GM23338 (cell line): Measurements from ENCODE around the gene RORC. TPM values are rescaled to one million over a fixed set of nuclear protein-coding genes. Genes with fewer than 3 reads are reported as not detected.

Experiments used
- ATAC-seq: fragments of 200-7000 bp; cut with Tn5 transposase; 3 replicates; pipeline ENCODE4 v1.9.1; 2020
- DNase-seq: peaks from one replicate; pipeline ENCODE4 v3.0.0-alpha.2; 2015; ENCODE audit warnings: low spot score
- H2AFZ ChIP-seq: fragments of 200-600 bp; sonication (generic); 2 replicates; pipeline ENCODE4 v1.8.0; 2016; ENCODE audit warnings: antibody characterized with exemption, mild to moderate bottlenecking, moderate library complexity
- H3F3A ChIP-seq: fragments of 200-600 bp; sonication (generic); replicated peaks from 2 replicates; pipeline ENCODE4 v1.8.0; 2017; ENCODE audit warnings: antibody characterized with exemption, mixed run types, low read depth
- H3K27ac ChIP-seq: fragments of 200-600 bp; sonication (generic); 2 replicates; pipeline ENCODE4 v1.6.1; 2016; ENCODE audit warnings: low read depth
- H3K27me3 ChIP-seq: fragments of 200-600 bp; sonication (generic); 2 replicates; pipeline ENCODE4 v1.8.0; 2016; ENCODE audit warnings: mild to moderate bottlenecking, mixed run types, moderate library complexity; ENCODE audit not compliant: insufficient read depth
- H3K36me3 ChIP-seq: fragments of 200-600 bp; sonication (generic); 2 replicates; pipeline ENCODE4 v1.8.0; 2016; ENCODE audit warnings: mild to moderate bottlenecking; ENCODE audit not compliant: insufficient read depth
- H3K4me1 ChIP-seq: fragments of 200-600 bp; sonication (generic); 2 replicates; pipeline ENCODE4 v1.8.0; 2016; ENCODE audit warnings: mild to moderate bottlenecking, moderate library complexity; ENCODE audit not compliant: insufficient read depth
- H3K4me2 ChIP-seq: fragments of 200-600 bp; sonication (generic); 2 replicates; pipeline ENCODE4 v1.7.1; 2017; ENCODE audit warnings: mixed run types
- H3K4me3 ChIP-seq: fragments of 200-600 bp; sonication (generic); 2 replicates; pipeline ENCODE4 v1.6.1; 2016; ENCODE audit warnings: mixed run types
- H3K79me2 ChIP-seq: fragments of 200-600 bp; sonication (generic); replicated peaks from 2 replicates; pipeline ENCODE4 v1.8.0; 2017; ENCODE audit warnings: mild to moderate bottlenecking; ENCODE audit not compliant: insufficient read depth
- H3K9me2 ChIP-seq: fragments of 200-600 bp; sonication (generic); 2 replicates; pipeline ENCODE4 v1.8.0; 2017; ENCODE audit not compliant: insufficient read depth
- H4K20me1 ChIP-seq: fragments of 200-600 bp; sonication (generic); replicated peaks from 2 replicates; pipeline ENCODE4 v1.8.0; 2017; ENCODE audit warnings: mild to moderate bottlenecking; ENCODE audit not compliant: insufficient read depth
- H3K27ac Mint-ChIP-seq: 2 replicates; pipeline ENCODE4 v1.8.0; 2020; ENCODE audit warnings: inconsistent platforms, mild to moderate bottlenecking, moderate library complexity, mixed read lengths
- H3K27me3 Mint-ChIP-seq: 3 replicates; pipeline ENCODE4 v1.8.0; 2022; ENCODE audit warnings: low read depth, mild to moderate bottlenecking, moderate library complexity, mixed read lengths, inconsistent platforms; ENCODE audit not compliant: insufficient read depth, poor library complexity
- H3K36me3 Mint-ChIP-seq: 3 replicates; pipeline ENCODE4 v1.8.0; 2021; ENCODE audit warnings: low read depth, mild to moderate bottlenecking, inconsistent platforms, moderate library complexity, mixed read lengths
- H3K4me1 Mint-ChIP-seq: 3 replicates; pipeline ENCODE4 v1.8.0; 2020; ENCODE audit warnings: mild to moderate bottlenecking, inconsistent platforms, mixed read lengths
- H3K4me3 Mint-ChIP-seq: 3 replicates; pipeline ENCODE4 v1.8.0; 2021; ENCODE audit warnings: moderate library complexity, mild to moderate bottlenecking, inconsistent platforms, mixed read lengths
- H3K9me3 Mint-ChIP-seq: 3 replicates; pipeline ENCODE4 v1.8.0; 2020; ENCODE audit warnings: moderate library complexity, mild to moderate bottlenecking, inconsistent platforms, mixed read lengths
- CREB1 ChIP-seq: fragments of 250-450 bp; sonication (Bioruptor Pico); IDR thresholded peaks from 2 replicates; pipeline ENCODE4 v1.5.0; 2020; ENCODE audit warnings: low read depth, mild to moderate bottlenecking, moderate library complexity
- CTCF ChIP-seq, 2 experiments: fragments of 200-600 bp in 1 of 2; sonication (generic) in 1 of 2; conservative IDR thresholded peaks; 2 replicates each; pipeline versions ENCODE4 v1.5.1 to v1.6.1; 2016 to 2017; ENCODE audit warnings: antibody characterized with exemption in 2 of 2, low read depth in 2 of 2, mild to moderate bottlenecking in 2 of 2, moderate library complexity in 1 of 2
- EZH2 ChIP-seq: fragments of 200-600 bp; sonication (generic); IDR thresholded peaks from one replicate; pipeline ENCODE4 v1.8.0; 2017; ENCODE audit warnings: antibody characterized with exemption, mild to moderate bottlenecking, low read depth; ENCODE audit not compliant: unreplicated experiment
- EZH2phosphoT487 ChIP-seq: fragments of 200-600 bp; sonication (generic); IDR thresholded peaks from one replicate; pipeline ENCODE4 v1.8.1; 2018; ENCODE audit warnings: antibody characterized with exemption; ENCODE audit not compliant: unreplicated experiment
- JUNB ChIP-seq: IDR thresholded peaks from one replicate; pipeline ENCODE4 v1.6.1; 2016; ENCODE audit warnings: antibody characterized with exemption; ENCODE audit not compliant: unreplicated experiment
- NANOG ChIP-seq: IDR thresholded peaks from 2 replicates; pipeline ENCODE4 v1.6.1; 2016; ENCODE audit warnings: antibody characterized with exemption, borderline replicate concordance
- POLR2AphosphoS5 ChIP-seq: IDR thresholded peaks from 2 replicates; pipeline ENCODE4 v1.6.1; 2016; ENCODE audit warnings: antibody characterized with exemption, low read depth
- STAT1 ChIP-seq: IDR thresholded peaks from one replicate; pipeline ENCODE4 v1.6.1; 2016; ENCODE audit warnings: antibody characterized with exemption; ENCODE audit not compliant: unreplicated experiment
- ZNF114 ChIP-seq: fragments of 250-450 bp; sonication (Bioruptor Pico); IDR thresholded peaks from 2 replicates; pipeline ENCODE4 v1.5.0; 2020; ENCODE audit warnings: mild to moderate bottlenecking, moderate library complexity
- ZNF331 ChIP-seq: fragments of 250-450 bp; sonication (Bioruptor Pico); IDR thresholded peaks from 2 replicates; pipeline ENCODE4 v1.5.0; 2020; ENCODE audit warnings: low read depth, mild to moderate bottlenecking, moderate library complexity
- ZNF462 ChIP-seq: fragments of 250-450 bp; sonication (Bioruptor Pico); IDR thresholded peaks from 2 replicates; pipeline ENCODE4 v1.5.0; 2020; ENCODE audit warnings: mild to moderate bottlenecking, moderate library complexity
- polyA plus RNA-seq: library from polyadenylated mRNA; unstranded; fragments of >200 nt; fragmentation: Nextera tagmentation; extraction: Ambion mirVana; gene quantifications from 2 replicates; pipeline ENCODE4 v1.2.1, GENCODE V29; 2016
- total RNA-seq: library from RNA; depleted of rRNA; stranded (reverse); fragments of >200 nt; shearing (Covaris generic); gene quantifications from 2 replicates; pipeline ENCODE4 v1.2.3, GENCODE V29; 2014
- TF ChIP-seq, protein P1 (sequence below): IDR thresholded peaks from 2 replicates; pipeline ENCODE4 v1.6.1; 2016; ENCODE audit warnings: antibody characterized with exemption
- TF ChIP-seq, protein P2 (sequence below): IDR thresholded peaks from one replicate; pipeline ENCODE4 v1.6.1; 2018; ENCODE audit warnings: antibody characterized with exemption; ENCODE audit not compliant: unreplicated experiment

RORC gene
- total and polyA plus RNA-seq, 2 experiments from 2014 or later, result 0.29 to 0.97 TPM

DNA sequence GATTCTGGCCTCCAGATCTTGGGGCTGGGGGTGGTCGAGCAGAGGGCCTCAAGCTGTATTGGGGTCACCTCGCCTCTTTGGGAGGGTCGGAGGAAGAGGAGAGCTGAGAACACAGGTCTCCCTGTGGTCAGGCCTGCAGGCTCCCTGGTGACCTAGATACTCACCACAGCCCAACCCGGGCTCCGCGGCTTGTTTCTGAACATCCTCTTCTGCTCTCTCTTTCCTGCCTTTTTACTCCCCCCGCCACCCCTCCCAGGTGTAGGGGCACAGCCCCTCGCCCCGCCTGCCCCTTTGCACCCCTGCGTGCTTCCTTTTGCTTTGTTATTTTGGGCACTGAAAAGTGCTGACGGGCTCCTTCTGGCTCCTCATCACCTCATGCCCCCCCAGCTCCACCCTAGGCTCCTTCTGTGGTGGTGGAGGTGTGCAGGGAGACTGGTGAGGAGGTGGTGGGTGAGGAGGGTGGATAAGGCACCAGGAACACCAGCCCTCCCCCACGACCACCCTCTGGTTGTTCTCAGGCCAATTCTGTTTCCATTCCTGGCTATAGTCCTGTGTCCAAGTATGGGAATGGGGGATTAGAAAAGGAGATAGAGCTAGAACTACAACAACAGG lies 15.8 kb downstream of the RORC start:
- Mint-ChIP-seq H3K9me3 (no peaks in the 10 kb centered on the region), H3K27me3 (peaks cover 12% of the 10 kb centered on the region), H3K27ac (no peak overlapping the region), H3K36me3 (no peaks in the 10 kb centered on the region), H3K4me3 (no peak overlapping the region), H3K4me1 (peaks cover 6% of the 10 kb centered on the region)
- no peak overlapping the region for H3K4me2 ChIP-seq
- no peaks in the 10 kb centered on the region for H4K20me1 ChIP-seq
- ATAC-seq (no peak), DNase-seq (no peak)
- H3K4me1 ChIP-seq, result no peaks in the 10 kb centered on the region
- no peaks in the 10 kb centered on the region for H3K79me2 ChIP-seq
- H3K4me3 ChIP-seq, result no peak overlapping the region
- H3K36me3 ChIP-seq, result no peaks in the 10 kb centered on the region
- H3K27me3 ChIP-seq, result no peaks in the 10 kb centered on the region
- H3F3A ChIP-seq, result no peaks in the 10 kb centered on the region
- TF ChIP-seq POLR2AphosphoS5 (no peak), JUNB (no peak), NANOG (no peak), ZNF331 (CRISPR knock-in tag) (no peak), EZH2phosphoT487 (no peak), CTCF (conservative IDR thresholded peaks at IDR 0.05; ENCODE audit: low read depth in 2 of 2) (no peak), ZNF462 (CRISPR knock-in tag) (no peak), CREB1 (CRISPR knock-in tag) (no peak), ZNF114 (CRISPR knock-in tag) (no peak), STAT1 (no peak), EZH2 (no peak)
- TF ChIP-seq, protein P1, sequence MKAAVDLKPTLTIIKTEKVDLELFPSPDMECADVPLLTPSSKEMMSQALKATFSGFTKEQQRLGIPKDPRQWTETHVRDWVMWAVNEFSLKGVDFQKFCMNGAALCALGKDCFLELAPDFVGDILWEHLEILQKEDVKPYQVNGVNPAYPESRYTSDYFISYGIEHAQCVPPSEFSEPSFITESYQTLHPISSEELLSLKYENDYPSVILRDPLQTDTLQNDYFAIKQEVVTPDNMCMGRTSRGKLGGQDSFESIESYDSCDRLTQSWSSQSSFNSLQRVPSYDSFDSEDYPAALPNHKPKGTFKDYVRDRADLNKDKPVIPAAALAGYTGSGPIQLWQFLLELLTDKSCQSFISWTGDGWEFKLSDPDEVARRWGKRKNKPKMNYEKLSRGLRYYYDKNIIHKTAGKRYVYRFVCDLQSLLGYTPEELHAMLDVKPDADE, result no peak
- TF ChIP-seq, protein P2, sequence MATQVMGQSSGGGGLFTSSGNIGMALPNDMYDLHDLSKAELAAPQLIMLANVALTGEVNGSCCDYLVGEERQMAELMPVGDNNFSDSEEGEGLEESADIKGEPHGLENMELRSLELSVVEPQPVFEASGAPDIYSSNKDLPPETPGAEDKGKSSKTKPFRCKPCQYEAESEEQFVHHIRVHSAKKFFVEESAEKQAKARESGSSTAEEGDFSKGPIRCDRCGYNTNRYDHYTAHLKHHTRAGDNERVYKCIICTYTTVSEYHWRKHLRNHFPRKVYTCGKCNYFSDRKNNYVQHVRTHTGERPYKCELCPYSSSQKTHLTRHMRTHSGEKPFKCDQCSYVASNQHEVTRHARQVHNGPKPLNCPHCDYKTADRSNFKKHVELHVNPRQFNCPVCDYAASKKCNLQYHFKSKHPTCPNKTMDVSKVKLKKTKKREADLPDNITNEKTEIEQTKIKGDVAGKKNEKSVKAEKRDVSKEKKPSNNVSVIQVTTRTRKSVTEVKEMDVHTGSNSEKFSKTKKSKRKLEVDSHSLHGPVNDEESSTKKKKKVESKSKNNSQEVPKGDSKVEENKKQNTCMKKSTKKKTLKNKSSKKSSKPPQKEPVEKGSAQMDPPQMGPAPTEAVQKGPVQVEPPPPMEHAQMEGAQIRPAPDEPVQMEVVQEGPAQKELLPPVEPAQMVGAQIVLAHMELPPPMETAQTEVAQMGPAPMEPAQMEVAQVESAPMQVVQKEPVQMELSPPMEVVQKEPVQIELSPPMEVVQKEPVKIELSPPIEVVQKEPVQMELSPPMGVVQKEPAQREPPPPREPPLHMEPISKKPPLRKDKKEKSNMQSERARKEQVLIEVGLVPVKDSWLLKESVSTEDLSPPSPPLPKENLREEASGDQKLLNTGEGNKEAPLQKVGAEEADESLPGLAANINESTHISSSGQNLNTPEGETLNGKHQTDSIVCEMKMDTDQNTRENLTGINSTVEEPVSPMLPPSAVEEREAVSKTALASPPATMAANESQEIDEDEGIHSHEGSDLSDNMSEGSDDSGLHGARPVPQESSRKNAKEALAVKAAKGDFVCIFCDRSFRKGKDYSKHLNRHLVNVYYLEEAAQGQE, result no peak
- H2AFZ ChIP-seq, result no peak overlapping the region
- H3K9me2 ChIP-seq, result no peaks in the 10 kb centered on the region
- no peak overlapping the region for H3K27ac ChIP-seq
